Trophoblast cell (in vitro differentiated cells and primary cell): ENCODE results near the gene PKD1L1.

ENCODE experiments used
- DNase-seq, 2 donors: peaks; one replicate each; pipeline ENCODE4 v3.0.0-alpha.2; 2016
- H2AFZ ChIP-seq: 2 replicates; pipeline ENCODE4 v1.6.1; 2013; ENCODE audit warnings: low read length, moderate library complexity, mild to moderate bottlenecking; ENCODE audit not compliant: insufficient read depth, poor library complexity
- H2AK5ac ChIP-seq: 2 replicates; pipeline ENCODE4 v1.6.1; 2013; ENCODE audit warnings: mild to moderate bottlenecking, low read length
- H2BK120ac ChIP-seq: 2 replicates; pipeline ENCODE4 v1.6.1; 2013; ENCODE audit warnings: low read length, mild to moderate bottlenecking, moderate library complexity; ENCODE audit not compliant: insufficient read depth, poor library complexity
- H2BK12ac ChIP-seq: 2 replicates; pipeline ENCODE4 v1.6.1; 2013; ENCODE audit warnings: mild to moderate bottlenecking, low read length, moderate library complexity
- H2BK5ac ChIP-seq: 2 replicates; pipeline ENCODE4 v1.6.1; 2013; ENCODE audit warnings: low read length, low read depth, moderate library complexity, mild to moderate bottlenecking; ENCODE audit not compliant: poor library complexity
- H3K14ac ChIP-seq: 2 replicates; pipeline ENCODE4 v1.6.1; 2013; ENCODE audit warnings: mild to moderate bottlenecking, low read length
- H3K18ac ChIP-seq: 2 replicates; pipeline ENCODE4 v1.6.1; 2013; ENCODE audit warnings: mild to moderate bottlenecking, low read length
- H3K23ac ChIP-seq: 2 replicates; pipeline ENCODE4 v1.6.1; 2013; ENCODE audit warnings: low read length
- H3K27ac ChIP-seq: 2 replicates; pipeline ENCODE4 v1.5.1; 2013; ENCODE audit warnings: low read depth, mild to moderate bottlenecking, inconsistent platforms, low read length, moderate library complexity
- H3K27me3 ChIP-seq: 2 replicates; pipeline ENCODE4 v1.6.1; 2013; ENCODE audit warnings: inconsistent platforms, mild to moderate bottlenecking, low read length, moderate library complexity; ENCODE audit not compliant: insufficient read depth
- H3K36me3 ChIP-seq, 2 experiments: 1 replicate in 1 of 2; 2 replicates in 1 of 2; pipeline ENCODE4 v1.6.1; 2013; ENCODE audit warnings: low read length in 2 of 2, mild to moderate bottlenecking in 2 of 2, moderate library complexity in 1 of 2; ENCODE audit not compliant: insufficient read depth in 2 of 2, control insufficient read depth in 1 of 2
- H3K4ac ChIP-seq: 2 replicates; pipeline ENCODE4 v1.6.1; 2013; ENCODE audit warnings: low read depth, mild to moderate bottlenecking, low read length, moderate library complexity
- H3K4me1 ChIP-seq, 2 experiments: 1 replicate in 1 of 2; 2 replicates in 1 of 2; pipeline ENCODE4 v1.6.1; 2013; ENCODE audit warnings: low read length in 2 of 2, mild to moderate bottlenecking in 2 of 2, moderate library complexity in 1 of 2; ENCODE audit not compliant: insufficient read depth in 2 of 2, control insufficient read depth in 1 of 2
- H3K4me2 ChIP-seq: 2 replicates; pipeline ENCODE4 v1.6.1; 2013; ENCODE audit warnings: inconsistent platforms, mild to moderate bottlenecking, low read length, moderate library complexity
- H3K4me3 ChIP-seq: 2 replicates; pipeline ENCODE4 v1.5.1; 2013; ENCODE audit warnings: mild to moderate bottlenecking, low read depth, low read length, inconsistent platforms
- H3K79me1 ChIP-seq: one replicate; pipeline ENCODE4 v1.6.1; 2013; ENCODE audit warnings: low read length
- H3K79me2 ChIP-seq: 2 replicates; pipeline ENCODE4 v1.6.1; 2013; ENCODE audit warnings: low read length, mild to moderate bottlenecking; ENCODE audit not compliant: control insufficient read depth, insufficient read depth, poor library complexity
- H3K9ac ChIP-seq: 2 replicates; pipeline ENCODE4 v1.6.1; 2013; ENCODE audit warnings: mild to moderate bottlenecking, low read length
- H3K9me3 ChIP-seq: 2 replicates; pipeline ENCODE4 v1.6.1; 2013; ENCODE audit warnings: low read depth, mild to moderate bottlenecking, control low read depth, inconsistent platforms, low read length; ENCODE audit not compliant: insufficient read depth
- H4K12ac ChIP-seq: 2 replicates; pipeline ENCODE4 v1.6.1; 2013; ENCODE audit warnings: low read depth, mild to moderate bottlenecking, low read length, moderate library complexity
- H4K8ac ChIP-seq: 2 replicates; pipeline ENCODE4 v1.6.1; 2013; ENCODE audit warnings: low read depth, mild to moderate bottlenecking, low read length, moderate library complexity
- H4K91ac ChIP-seq: one replicate; pipeline ENCODE4 v1.6.1; 2013; ENCODE audit warnings: low read depth, mild to moderate bottlenecking, low read length, moderate library complexity
- WGBS: extraction: QIAGEN DNeasy Blood & Tissue Kit; methylation state at CpG from one replicate; pipeline ENCODE4 v1.1.7; 2013; ENCODE audit warnings: missing lambda C conversion rate; ENCODE audit not compliant: insufficient read length, insufficient coverage; ENCODE audit errors: extremely low coverage; 5-methylcytosine and 5-hydroxymethylcytosine counted together

Gene PKD1L1

DNA sequence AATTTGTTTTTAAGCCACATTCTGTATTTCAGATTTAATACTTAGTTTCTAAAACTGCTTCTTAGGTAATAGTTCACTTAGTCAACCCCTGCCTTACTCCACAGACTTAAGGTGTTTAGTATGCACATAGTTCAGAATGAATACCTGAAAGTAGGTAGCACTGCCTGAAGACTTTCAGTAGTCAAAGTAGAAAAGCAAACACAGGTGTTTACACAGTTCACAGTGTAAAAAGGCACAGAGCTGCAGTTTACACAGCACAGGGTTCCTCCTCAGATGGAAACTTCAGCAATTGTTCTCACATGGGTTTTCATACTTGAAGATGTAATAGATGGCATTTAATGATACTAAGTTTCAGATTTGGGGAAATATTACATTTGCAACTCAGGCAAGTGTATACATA, 3.1 kb upstream of the PKD1L1 start:
- Histone ChIP-seq H2BK12ac (no peak overlapping the region), H3K27ac (no peak overlapping the region), H3K4ac (no peak overlapping the region), H2BK5ac (no peak overlapping the region), H3K14ac (no peak overlapping the region), H2AFZ (no peak overlapping the region), H4K8ac (no peak overlapping the region), H2AK5ac (no peak overlapping the region), H4K12ac (no peak overlapping the region), H3K4me3 (no peak overlapping the region), H3K4me2 (no peak overlapping the region), H3K9me3 (peaks cover 1% of the 10 kb centered on the region), H2BK120ac (no peak overlapping the region), H4K91ac (no peak overlapping the region), H3K23ac (no peak overlapping the region), H3K79me2 (no peaks in the 10 kb centered on the region), H3K9ac (no peak overlapping the region), H3K79me1 (no peaks in the 10 kb centered on the region), H3K18ac (no peak overlapping the region), H3K36me3 (peaks cover 0 to 15% of the 10 kb centered on the region in 2 experiments), H3K27me3 (no peaks in the 10 kb centered on the region), H3K4me1 (peaks cover 0 to 8% of the 10 kb centered on the region in 2 experiments)
- DNase-seq: no peak

- Histone ChIP-seq H3K4me1 (peaks cover 0 to 8% of the 10 kb centered on the region in 2 experiments), H3K79me1 (no peaks in the 10 kb centered on the region), H3K4me2 (no peak overlapping the region), H4K12ac (no peak overlapping the region), H3K9me3 (peaks cover 3% of the 10 kb centered on the region), H4K8ac (no peak overlapping the region), H3K14ac (no peak overlapping the region), H3K79me2 (no peaks in the 10 kb centered on the region), H3K27me3 (no peaks in the 10 kb centered on the region), H3K27ac (no peak overlapping the region), H2BK120ac (no peak overlapping the region), H2AFZ (no peak overlapping the region), H4K91ac (no peak overlapping the region), H3K4ac (no peak overlapping the region), H2AK5ac (no peak overlapping the region), H2BK5ac (no peak overlapping the region), H3K36me3 (peaks cover 0 to 10% of the 10 kb centered on the region in 2 experiments), H3K18ac (no peak overlapping the region), H2BK12ac (no peak overlapping the region), H3K4me3 (no peak overlapping the region), H3K9ac (no peak overlapping the region), H3K23ac (no peak overlapping the region)
- DNase-seq: peak; percentile 48 to 58
- WGBS: no CpG with 5 or more reads among the region's 11 CpGs
Observed at GRCh38 chr7:47950714-47951113, 2.4 kb upstream of the PKD1L1 start.

- peak overlapping the region; percentile 7 for H2BK120ac ChIP-seq
- H3K14ac ChIP-seq: no peak overlapping the region
- no peak overlapping the region for H3K18ac ChIP-seq
- H3K79me2 ChIP-seq: no peaks in the 10 kb centered on the region
- H3K36me3 ChIP-seq: peaks cover 0 to 7% of the 10 kb centered on the region in 2 experiments
- no peak overlapping the region for H2AFZ ChIP-seq
- no peak for DNase-seq
- no peak overlapping the region for H3K27ac ChIP-seq
- no peak overlapping the region for H4K91ac ChIP-seq
- H2BK5ac ChIP-seq: no peak overlapping the region
- no peak overlapping the region for H4K8ac ChIP-seq
- H3K79me1 ChIP-seq: no peaks in the 10 kb centered on the region
- no peak overlapping the region for H3K4ac ChIP-seq
- no peak overlapping the region for H3K4me3 ChIP-seq
- H3K23ac ChIP-seq: no peak overlapping the region
- no peak overlapping the region for H2AK5ac ChIP-seq
- no peak overlapping the region for H3K4me2 ChIP-seq
- H2BK12ac ChIP-seq: no peak overlapping the region
- no peak overlapping the region for H4K12ac ChIP-seq
- H3K27me3 ChIP-seq: no peaks in the 10 kb centered on the region
- H3K9me3 ChIP-seq: peaks cover 3% of the 10 kb centered on the region
- peaks cover 0 to 8% of the 10 kb centered on the region in 2 experiments for H3K4me1 ChIP-seq
- H3K9ac ChIP-seq: no peak overlapping the region
- no CpG with 5 or more reads among the region's 4 CpGs for WGBS
Observed at GRCh38 chr7:47949703-47950102, 1.4 kb upstream of the PKD1L1 start.

GRCh38 chr7:47947355-47947749, 914 bp downstream of the PKD1L1 start:
- DNase-seq: no peak
- peaks cover 3% of the 10 kb centered on the region for H3K9me3 ChIP-seq
- no CpG with 5 or more reads among the region's 7 CpGs for WGBS

More at GRCh38 chr7:47947355-47947749, 914 bp downstream of the PKD1L1 start:
- Histone ChIP-seq H2BK12ac (no peak overlapping the region), H3K18ac (no peak overlapping the region), H3K27ac (no peak overlapping the region), H4K8ac (no peak overlapping the region), H3K14ac (no peak overlapping the region), H3K23ac (no peak overlapping the region), H3K4me3 (no peak overlapping the region), H3K4ac (no peak overlapping the region), H2AK5ac (no peak overlapping the region), H2BK120ac (no peak overlapping the region), H3K9ac (no peak overlapping the region), H3K4me2 (no peak overlapping the region), H3K36me3 (no peaks in the 10 kb centered on the region), H3K4me1 (peaks cover 0 to 12% of the 10 kb centered on the region in 2 experiments), H3K79me1 (peaks cover 2% of the 10 kb centered on the region), H3K27me3 (no peaks in the 10 kb centered on the region), H2AFZ (no peak overlapping the region), H3K79me2 (no peaks in the 10 kb centered on the region), H2BK5ac (no peak overlapping the region), H4K91ac (no peak overlapping the region), H4K12ac (no peak overlapping the region)
